ENCODE data around the gene ZNF292.

GRCh38 chr6:87281426-87281825 lies 126.1 kb downstream of the ZNF292 start:
- no peak for TF ChIP-seq EZH2 (IDR thresholded peaks at IDR 0.05; ENCODE audit: low read depth)
- TF ChIP-seq, protein P1, sequence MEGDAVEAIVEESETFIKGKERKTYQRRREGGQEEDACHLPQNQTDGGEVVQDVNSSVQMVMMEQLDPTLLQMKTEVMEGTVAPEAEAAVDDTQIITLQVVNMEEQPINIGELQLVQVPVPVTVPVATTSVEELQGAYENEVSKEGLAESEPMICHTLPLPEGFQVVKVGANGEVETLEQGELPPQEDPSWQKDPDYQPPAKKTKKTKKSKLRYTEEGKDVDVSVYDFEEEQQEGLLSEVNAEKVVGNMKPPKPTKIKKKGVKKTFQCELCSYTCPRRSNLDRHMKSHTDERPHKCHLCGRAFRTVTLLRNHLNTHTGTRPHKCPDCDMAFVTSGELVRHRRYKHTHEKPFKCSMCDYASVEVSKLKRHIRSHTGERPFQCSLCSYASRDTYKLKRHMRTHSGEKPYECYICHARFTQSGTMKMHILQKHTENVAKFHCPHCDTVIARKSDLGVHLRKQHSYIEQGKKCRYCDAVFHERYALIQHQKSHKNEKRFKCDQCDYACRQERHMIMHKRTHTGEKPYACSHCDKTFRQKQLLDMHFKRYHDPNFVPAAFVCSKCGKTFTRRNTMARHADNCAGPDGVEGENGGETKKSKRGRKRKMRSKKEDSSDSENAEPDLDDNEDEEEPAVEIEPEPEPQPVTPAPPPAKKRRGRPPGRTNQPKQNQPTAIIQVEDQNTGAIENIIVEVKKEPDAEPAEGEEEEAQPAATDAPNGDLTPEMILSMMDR (conservative IDR thresholded peaks at IDR 0.05): no peak

Data from PC-9 (cell line).